Body of pancreas (tissue), 4 donors: Measurements from ENCODE around the gene CCDC127.

Source experiments
- POLR2A ChIP-seq, 3 donors: fragments of 450-650 bp; IDR thresholded peaks; one replicate each; pipeline ENCODE4 v1.6.1; 2016; ENCODE audit warnings: antibody characterized with exemption in 3 of 3, mild to moderate bottlenecking in 2 of 3
- TF ChIP-seq, protein P1 (sequence below), 7 experiments: fragments of 450-650 bp in 4 of 7; fragments of 200-600 bp in 3 of 7; sonication (generic) in 3 of 7; IDR thresholded peaks; one replicate each; pipeline ENCODE4 v1.5.1; 2016 to 2019; ENCODE audit warnings: antibody characterized with exemption in 7 of 7

DNA sequence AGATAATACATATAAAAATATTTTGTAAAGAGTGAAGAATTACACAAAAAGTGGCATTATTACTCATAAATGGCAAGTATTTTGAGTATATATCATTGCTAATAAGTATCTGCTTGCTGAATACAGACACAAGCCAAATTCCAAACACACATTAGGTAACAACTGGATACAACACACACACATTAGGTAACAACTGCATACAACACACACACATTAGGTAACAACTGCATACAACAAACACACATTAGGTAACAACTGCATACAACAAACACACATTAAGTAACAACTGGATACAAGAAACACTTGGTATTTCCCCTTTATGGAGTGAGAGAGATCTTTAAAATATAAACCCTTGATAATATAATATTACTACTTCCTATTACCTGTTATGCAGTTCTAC lies 13.5 kb downstream of the CCDC127 start:
- TF ChIP-seq, protein P1, sequence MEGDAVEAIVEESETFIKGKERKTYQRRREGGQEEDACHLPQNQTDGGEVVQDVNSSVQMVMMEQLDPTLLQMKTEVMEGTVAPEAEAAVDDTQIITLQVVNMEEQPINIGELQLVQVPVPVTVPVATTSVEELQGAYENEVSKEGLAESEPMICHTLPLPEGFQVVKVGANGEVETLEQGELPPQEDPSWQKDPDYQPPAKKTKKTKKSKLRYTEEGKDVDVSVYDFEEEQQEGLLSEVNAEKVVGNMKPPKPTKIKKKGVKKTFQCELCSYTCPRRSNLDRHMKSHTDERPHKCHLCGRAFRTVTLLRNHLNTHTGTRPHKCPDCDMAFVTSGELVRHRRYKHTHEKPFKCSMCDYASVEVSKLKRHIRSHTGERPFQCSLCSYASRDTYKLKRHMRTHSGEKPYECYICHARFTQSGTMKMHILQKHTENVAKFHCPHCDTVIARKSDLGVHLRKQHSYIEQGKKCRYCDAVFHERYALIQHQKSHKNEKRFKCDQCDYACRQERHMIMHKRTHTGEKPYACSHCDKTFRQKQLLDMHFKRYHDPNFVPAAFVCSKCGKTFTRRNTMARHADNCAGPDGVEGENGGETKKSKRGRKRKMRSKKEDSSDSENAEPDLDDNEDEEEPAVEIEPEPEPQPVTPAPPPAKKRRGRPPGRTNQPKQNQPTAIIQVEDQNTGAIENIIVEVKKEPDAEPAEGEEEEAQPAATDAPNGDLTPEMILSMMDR (IDR thresholded peaks at IDR 0.05) = no peak
- TF ChIP-seq POLR2A (IDR thresholded peaks at IDR 0.05) = no peak
